GM19397 (cell line): ENCODE results near the gene MDH2.
"Not testable (repeated sequence)": the region's sequence is repeated elsewhere in the genome, so short reads cannot be mapped to it uniquely, and the experiment has no call there.

Source experiments
- ATAC-seq: cut with Tn5 transposase; IDR thresholded peaks from one replicate; pipeline ENCODE4 v1.9.1; 2021; ENCODE audit warnings: mild to moderate bottlenecking, moderate library complexity; ENCODE audit not compliant: unreplicated experiment

Gene MDH2

GRCh38 chr7:76069238-76069638 lies 21.3 kb downstream of the MDH2 start:
- ATAC-seq = no peak

DNA sequence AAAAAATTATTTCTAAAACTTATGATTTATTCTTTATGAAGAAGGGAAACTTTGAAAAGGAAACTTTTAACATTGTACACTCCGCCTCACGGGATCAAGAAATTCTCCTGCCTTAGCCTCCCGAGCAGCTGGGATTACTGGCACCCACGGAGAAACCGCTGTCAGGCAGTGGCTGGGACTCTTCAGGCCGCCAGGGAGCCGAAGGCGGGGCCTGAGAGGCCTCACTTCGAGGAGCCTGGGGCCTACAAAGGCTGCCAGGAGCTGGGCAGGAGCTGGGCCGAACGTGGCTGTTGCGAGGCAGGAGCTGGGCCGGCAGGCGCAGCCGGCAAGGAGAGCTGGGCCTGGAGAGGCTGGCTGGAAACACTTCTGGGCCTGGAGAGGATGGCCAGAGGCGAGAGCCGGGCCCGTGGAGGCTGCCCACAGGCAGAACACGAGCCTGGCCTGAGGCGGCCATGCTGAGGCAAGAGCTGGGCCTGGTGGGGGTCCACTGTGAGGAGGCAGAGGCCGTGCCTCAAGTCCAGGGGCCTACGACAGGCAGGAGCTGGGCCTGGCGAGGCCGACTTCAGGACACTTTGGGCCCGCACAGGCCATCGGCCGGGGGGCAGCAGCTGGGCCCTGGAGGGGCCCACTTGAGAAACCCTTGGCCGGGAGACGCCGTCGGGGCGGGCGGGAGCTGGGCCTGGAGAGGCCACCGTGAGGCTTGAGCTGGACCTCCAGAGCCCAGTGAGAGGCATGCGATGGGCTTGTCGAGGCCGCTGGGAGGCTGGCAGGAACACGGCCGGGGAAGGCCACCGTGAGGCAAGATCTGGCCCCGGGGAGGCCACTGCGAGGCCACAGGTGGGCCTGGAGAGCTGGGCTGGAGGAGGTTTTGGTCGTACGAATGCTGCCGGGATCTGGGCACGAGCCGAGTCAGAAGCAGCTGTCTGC lies 23.7 kb downstream of the MDH2 start:
- ATAC-seq = no peak

DNA sequence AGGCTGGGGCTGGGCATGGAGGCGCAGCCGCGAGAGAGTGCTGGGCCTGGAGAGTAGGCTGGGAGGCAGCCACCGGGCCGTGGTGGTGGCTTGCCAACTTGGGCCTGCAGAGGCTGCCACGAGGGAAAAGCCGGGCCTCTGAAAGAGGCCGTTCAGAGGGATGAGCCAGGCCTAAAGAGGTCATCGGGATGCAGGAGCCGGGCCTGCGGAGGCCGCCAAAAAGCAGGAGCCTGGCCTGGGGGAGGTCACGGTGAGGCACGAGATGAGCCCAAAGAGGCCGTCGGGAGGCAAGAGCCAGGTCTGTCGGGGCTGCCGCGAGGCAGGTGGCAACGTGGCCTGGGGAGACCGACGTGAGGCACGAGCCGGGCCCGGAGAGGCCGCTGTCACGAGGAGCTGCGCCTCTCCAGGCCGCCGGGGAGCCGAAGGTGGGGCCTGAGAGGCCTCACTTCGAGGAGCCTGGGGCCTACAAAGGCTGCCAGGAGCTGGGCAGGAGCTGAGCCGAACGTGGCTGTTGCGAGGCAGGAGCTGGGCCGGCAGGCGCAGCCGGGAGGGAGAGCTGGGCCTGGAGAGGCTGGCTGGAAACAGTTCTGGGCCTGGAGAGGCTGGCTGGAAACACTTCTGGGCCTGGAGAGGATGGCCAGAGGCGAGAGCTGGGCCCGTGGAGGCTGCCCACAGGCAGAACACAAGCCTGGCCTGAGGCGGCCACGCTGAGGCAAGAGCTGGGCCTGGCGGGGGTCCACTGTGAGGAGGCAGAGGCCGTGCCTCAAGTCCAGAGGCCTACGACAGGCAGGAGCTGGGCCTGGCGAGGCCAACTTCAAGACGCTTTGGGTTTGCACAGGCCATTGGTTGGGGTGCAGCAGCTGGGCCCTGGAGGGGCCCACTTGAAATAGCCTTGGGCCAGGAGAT lies 24.6 kb downstream of the MDH2 start:
- ATAC-seq = no peak

DNA sequence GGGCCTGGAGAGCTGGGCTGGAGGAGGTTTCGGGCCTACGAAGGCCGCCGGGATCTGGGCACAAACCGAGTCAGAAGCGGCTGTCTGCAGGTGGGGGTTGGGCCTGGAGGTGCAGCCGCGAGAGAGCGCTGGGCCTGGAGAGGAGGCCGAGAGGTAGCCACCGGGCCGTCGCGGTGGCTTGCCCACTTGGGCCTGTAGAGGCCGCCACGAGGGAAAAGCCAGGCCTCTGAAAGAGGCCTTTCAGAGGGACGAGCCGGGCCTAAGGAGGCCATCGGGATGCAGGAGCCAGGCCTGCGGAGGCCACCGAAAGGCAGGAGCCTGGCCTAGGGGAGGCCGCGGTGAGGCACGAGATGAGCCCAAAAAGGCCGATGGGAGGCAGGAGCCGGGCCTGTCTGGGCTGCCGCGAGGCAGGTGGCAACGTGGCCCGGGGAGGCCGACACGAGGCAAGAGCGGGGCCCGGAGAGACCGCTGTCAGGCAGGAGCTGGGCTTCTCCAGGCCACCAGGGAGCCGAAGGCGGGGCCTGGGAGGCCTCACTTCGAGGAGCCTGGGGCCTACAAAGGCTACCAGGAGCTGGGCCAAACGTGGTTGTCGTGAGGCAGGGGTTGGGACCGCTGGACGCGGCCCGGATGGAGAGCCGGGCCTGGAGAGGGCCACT lies 25.6 kb downstream of the MDH2 start:
- ATAC-seq = no peak

DNA sequence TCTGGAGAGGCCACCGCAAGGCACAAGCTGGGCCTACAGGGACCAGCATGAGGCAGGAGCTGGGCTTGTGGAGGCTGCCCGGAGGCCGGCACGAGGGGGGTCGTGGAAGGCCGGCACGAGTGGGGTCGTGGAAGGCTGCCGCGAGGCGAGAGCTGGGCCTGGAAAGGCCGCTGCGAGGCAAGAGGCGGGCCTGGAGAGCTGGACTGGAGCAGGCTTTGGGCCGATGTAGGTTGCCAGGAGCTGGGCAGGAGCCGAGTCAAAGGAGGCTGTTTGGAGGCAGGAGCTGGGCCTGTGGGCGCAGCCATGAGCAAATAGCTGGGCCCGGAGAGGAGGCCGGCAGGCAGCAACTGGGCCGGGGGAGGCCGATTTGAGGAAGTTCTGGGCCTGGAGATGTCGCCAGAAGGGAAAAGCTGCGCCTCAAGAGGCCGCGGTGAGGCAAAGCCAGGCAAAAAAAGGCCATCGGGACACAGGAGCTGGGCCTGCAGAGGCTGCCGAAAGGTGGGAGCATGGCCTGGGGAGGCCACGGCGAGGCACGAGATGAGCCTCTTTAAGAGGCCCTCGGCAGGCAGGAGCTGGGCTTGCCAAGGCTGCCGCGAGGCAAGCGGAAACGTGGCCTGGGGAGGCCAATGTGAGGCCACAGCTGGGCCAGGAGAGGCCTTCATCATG lies 26.5 kb downstream of the MDH2 start:
- no peak for ATAC-seq

DNA sequence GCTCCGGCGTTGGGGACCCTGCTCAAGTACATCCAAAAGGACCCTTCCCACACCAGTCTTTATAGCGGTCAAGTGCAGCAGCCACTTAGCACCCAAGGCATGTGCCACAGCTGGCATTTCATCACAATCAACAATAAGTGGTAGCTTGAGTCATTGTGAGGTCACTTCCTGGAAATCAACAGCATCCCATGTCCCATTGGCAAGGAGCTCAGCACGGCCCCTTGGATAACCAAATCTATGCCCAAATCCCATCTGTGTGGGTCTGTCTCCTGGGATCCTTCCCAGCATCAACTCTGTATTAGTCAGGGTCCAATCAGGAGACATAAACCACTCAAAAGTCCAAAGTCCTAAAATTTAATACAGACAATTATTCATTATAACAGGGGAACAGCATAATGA lies 27.1 kb downstream of the MDH2 start:
- no peak for ATAC-seq

- ATAC-seq = no peak
Measured at GRCh38 chr7:76076995-76077394, 29.1 kb downstream of the MDH2 start.

DNA sequence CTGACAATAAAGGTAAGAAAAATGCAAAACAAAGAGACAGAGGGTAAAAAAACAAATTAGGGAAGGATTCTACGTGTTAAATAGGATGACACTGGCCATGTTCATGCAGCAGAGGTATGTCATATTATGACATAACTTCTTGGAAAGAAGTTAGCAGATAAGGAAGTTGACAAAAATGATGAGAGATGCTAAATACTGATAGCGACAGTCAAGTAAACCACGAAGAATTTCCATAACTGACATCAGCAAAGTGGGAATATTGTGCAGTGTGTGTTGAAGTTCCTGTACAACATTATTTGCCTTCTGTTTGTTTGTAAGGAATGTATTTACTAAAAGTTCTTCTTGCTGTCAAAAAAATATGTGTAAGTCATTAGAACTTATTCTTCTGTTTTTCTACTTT lies 29.5 kb downstream of the MDH2 start:
- no peak for ATAC-seq

DNA sequence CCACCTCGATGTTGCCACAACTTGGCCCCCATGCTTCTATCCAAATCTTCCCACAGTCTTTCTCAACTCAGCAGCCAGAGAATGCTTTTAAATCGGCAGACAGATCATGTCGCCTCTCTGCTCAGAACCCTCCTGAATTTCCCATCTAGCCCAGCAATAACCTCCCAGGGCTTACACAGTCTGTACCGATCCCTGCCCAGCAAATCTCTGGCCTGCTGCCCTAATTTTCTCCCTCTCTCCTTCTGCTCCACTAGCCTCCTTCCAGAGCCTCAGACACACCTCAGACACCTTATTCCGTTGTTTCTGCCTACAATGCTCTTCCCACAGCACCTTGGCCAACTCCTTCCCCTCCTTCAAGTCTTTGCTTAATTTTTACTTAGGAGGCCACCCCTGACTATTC lies 32.3 kb downstream of the MDH2 start:
- ATAC-seq = no peak

DNA sequence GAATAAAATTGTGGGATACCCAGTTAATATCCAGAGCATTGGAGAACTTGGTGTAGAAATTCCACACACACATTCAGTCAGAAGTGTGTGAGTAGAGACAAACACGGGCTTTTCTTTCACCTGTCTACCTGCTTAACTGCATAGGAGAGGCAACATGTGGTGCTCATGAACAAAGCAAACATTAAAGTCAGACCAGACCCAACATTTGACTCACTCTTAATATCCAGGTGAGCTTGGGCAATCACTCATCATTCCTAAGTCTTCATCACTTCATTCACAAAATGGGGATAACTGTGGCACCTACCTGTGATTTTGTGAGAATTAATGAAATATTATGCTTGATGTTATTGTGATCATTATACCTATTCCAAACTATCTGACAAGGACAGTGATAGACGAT lies 36.2 kb downstream of the MDH2 start:
- ATAC-seq = not testable (repeated sequence)

- ATAC-seq = no peak
Measured at GRCh38 chr7:76086070-76086469, 38.2 kb downstream of the MDH2 start.

DNA sequence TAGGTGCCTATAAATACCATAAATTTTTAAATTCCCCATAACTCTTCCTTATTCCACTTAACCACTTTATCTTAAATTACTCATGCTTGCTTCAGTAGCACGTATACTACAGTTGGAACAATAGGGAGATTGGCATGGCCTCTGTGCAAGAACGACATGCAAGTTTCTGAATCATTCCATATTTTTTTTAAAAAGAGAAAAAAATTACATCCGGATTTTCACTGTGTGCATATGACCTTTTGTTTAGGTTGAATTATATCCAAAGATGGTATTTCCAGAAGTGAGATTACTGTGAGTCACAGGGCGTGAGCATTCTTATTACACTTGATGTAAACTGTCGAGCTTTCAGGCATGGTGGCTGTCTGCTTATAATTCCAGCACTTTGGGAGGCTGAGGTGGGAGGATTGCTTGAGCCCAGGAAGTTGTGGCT lies 39.5 kb downstream of the MDH2 start:
- ATAC-seq = not testable (repeated sequence)

DNA sequence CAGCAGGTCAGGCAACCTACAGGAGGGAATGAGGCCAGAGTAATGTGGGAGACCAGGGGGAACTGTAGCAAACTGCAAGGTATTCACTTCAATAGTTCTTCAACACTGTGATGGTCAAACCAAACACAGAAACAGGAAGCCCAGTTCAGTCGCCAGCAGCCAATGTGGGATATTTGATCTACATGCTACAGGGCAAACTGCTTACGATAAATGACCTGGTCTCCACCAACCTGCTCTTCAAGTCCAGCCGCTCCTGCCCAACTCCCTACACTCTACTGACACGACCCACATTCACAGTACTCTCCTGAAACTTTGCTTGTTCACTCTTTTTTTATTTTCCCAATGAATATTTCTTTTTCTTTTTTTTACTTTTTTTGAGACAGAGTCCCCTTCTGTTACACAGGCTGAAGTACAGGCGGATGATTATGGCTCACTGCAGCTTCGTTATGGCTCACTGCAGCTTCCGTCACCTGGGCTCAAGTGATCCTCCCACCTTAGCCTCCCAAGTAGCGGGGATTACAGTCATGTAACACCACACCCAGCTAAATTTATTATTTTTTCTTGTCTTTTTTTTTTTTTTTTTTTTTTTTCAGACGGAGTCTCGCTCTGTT lies 42.1 kb downstream of the MDH2 start:
- ATAC-seq = no peak

GRCh38 chr7:76091506-76091905 lies 43.6 kb downstream of the MDH2 start:
- ATAC-seq = no peak

DNA sequence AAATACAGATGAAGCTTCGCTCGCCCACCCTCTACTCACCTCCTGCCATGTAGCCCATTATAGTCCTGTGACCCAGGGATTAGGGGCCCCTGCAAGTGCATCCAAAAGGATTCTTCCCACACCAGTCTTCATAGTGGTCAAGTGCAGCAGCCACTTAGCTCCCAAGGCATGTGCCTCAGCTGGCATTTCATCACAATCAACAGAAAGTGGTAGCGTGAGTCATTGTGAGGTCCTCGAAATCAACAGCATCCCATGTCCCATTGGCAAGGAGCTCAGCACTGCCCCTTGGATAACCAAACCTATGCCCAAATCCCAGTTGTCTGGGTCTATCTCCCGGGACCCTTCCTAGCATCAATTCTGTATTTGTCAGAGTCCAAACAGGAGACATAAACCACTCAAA lies 45.6 kb downstream of the MDH2 start:
- ATAC-seq = not testable (repeated sequence)

GRCh38 chr7:76094326-76094725 lies 46.4 kb downstream of the MDH2 start:
- not testable (repeated sequence) for ATAC-seq

GRCh38 chr7:76095908-76096307 lies 48.0 kb downstream of the MDH2 start:
- no peak for ATAC-seq

- ATAC-seq = not testable (repeated sequence)
Measured at GRCh38 chr7:76101693-76102437, 54.0 kb downstream of the MDH2 start.

DNA sequence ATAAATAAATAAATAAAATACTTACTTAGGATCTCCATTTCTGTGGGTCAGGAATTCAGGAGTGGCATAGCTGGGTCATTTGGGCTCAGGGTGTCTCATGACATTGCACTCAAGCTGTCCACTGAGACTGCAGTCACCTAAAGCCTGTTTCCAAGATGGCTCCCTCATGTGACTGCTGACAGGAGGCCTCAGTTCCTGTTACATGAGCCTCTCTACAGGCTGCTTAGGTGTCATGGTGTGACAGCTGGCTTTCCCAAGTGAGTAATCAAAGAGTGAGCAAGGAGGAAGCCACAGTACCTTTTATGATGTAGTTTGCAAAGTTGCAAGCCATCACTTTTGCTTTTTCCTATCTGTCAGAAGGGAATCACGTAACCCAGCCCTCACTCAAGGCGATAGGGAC lies 55.9 kb downstream of the MDH2 start:
- ATAC-seq = not testable (repeated sequence)
